Vagina (tissue), 2 donors: ENCODE results near the gene UBE3D.

Experiments
- POLR2A ChIP-seq, 2 donors: fragments of 450-650 bp; IDR thresholded peaks; one replicate each; pipeline ENCODE4 v1.6.1; 2017; ENCODE audit warnings: antibody characterized with exemption in 2 of 2, mild to moderate bottlenecking in 2 of 2, moderate library complexity in 2 of 2
- POLR2AphosphoS5 ChIP-seq, 2 donors: sonication (generic); formaldehyde crosslinking; IDR thresholded peaks; one replicate each; pipeline ENCODE4 v1.9.0; 2017; ENCODE audit warnings: antibody characterized with exemption in 2 of 2, mild to moderate bottlenecking in 2 of 2, low read depth in 1 of 2; ENCODE audit not compliant: insufficient read depth in 1 of 2
- TF ChIP-seq, protein P1 (sequence below), 3 experiments: fragments of 450-650 bp in 2 of 3; fragments of 200-600 bp in 1 of 3; sonication (generic) in 1 of 3; IDR thresholded peaks; one replicate each; pipeline ENCODE4 v1.5.1; 2017 to 2019; ENCODE audit warnings: antibody characterized with exemption in 3 of 3, mild to moderate bottlenecking in 2 of 3, moderate library complexity in 2 of 3

- TF ChIP-seq, protein P1, sequence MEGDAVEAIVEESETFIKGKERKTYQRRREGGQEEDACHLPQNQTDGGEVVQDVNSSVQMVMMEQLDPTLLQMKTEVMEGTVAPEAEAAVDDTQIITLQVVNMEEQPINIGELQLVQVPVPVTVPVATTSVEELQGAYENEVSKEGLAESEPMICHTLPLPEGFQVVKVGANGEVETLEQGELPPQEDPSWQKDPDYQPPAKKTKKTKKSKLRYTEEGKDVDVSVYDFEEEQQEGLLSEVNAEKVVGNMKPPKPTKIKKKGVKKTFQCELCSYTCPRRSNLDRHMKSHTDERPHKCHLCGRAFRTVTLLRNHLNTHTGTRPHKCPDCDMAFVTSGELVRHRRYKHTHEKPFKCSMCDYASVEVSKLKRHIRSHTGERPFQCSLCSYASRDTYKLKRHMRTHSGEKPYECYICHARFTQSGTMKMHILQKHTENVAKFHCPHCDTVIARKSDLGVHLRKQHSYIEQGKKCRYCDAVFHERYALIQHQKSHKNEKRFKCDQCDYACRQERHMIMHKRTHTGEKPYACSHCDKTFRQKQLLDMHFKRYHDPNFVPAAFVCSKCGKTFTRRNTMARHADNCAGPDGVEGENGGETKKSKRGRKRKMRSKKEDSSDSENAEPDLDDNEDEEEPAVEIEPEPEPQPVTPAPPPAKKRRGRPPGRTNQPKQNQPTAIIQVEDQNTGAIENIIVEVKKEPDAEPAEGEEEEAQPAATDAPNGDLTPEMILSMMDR (IDR thresholded peaks at IDR 0.05): no peak
- TF ChIP-seq POLR2A (IDR thresholded peaks at IDR 0.05): no peak
- no peak for TF ChIP-seq POLR2AphosphoS5 (IDR thresholded peaks at IDR 0.05; ENCODE audit: insufficient read depth in 1 of 2, low read depth in 1 of 2)
Observed at GRCh38 chr6:83086751-83087150, 21.1 kb upstream of the UBE3D start.
